ENCODE data around the gene TRA2B.

TRA2B gene

GRCh38 chr3:185884641-185885040 is 53.2 kb downstream of the TRA2B start:
- no peak overlapping the region for H3K27ac ChIP-seq
- TF ChIP-seq, protein P1, sequence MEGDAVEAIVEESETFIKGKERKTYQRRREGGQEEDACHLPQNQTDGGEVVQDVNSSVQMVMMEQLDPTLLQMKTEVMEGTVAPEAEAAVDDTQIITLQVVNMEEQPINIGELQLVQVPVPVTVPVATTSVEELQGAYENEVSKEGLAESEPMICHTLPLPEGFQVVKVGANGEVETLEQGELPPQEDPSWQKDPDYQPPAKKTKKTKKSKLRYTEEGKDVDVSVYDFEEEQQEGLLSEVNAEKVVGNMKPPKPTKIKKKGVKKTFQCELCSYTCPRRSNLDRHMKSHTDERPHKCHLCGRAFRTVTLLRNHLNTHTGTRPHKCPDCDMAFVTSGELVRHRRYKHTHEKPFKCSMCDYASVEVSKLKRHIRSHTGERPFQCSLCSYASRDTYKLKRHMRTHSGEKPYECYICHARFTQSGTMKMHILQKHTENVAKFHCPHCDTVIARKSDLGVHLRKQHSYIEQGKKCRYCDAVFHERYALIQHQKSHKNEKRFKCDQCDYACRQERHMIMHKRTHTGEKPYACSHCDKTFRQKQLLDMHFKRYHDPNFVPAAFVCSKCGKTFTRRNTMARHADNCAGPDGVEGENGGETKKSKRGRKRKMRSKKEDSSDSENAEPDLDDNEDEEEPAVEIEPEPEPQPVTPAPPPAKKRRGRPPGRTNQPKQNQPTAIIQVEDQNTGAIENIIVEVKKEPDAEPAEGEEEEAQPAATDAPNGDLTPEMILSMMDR (IDR thresholded peaks at IDR 0.05): no peak
- TF ChIP-seq ZFX (IDR thresholded peaks at IDR 0.05; ENCODE audit: borderline replicate concordance): no peak

GRCh38 chr3:185881926-185882325 is 55.9 kb downstream of the TRA2B start:
- no peak overlapping the region for H3K27ac ChIP-seq
- TF ChIP-seq, protein P1 (IDR thresholded peaks at IDR 0.05): no peak
- TF ChIP-seq ZFX (IDR thresholded peaks at IDR 0.05; ENCODE audit: borderline replicate concordance): no peak

GRCh38 chr3:185880600-185880999 is 57.2 kb downstream of the TRA2B start:
- no peak overlapping the region for H3K27ac ChIP-seq
- TF ChIP-seq, protein P1 (IDR thresholded peaks at IDR 0.05): no peak
- no peak for TF ChIP-seq ZFX (IDR thresholded peaks at IDR 0.05; ENCODE audit: borderline replicate concordance)

GRCh38 chr3:185878920-185879319 is 58.9 kb downstream of the TRA2B start:
- TF ChIP-seq, protein P1 (IDR thresholded peaks at IDR 0.05): no peak
- TF ChIP-seq ZFX (IDR thresholded peaks at IDR 0.05; ENCODE audit: borderline replicate concordance): no peak
- H3K27ac ChIP-seq: no peak overlapping the region

DNA sequence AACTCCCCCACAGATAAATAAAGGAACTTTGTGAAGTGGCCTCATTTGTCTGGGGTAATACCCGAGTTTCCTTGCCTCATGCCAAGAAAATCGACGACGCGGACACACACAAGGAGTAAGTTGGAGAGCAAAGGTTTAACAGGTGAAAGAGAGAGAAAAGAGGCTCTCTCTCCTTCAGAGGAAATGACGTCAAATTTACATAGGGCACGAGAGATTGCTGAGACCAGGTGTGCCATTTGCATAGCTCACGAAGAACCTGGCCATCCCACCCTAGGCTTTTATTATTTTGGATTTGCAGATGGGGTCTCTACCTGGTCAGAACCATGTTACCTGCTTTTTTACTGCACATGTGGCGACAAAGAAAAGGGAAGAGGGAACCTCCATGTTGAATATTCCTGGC is 63.7 kb downstream of the TRA2B start:
- TF ChIP-seq, protein P1 (IDR thresholded peaks at IDR 0.05): no peak
- no peak for TF ChIP-seq ZFX (IDR thresholded peaks at IDR 0.05; ENCODE audit: borderline replicate concordance)
- no peak overlapping the region for H3K27ac ChIP-seq

DNA sequence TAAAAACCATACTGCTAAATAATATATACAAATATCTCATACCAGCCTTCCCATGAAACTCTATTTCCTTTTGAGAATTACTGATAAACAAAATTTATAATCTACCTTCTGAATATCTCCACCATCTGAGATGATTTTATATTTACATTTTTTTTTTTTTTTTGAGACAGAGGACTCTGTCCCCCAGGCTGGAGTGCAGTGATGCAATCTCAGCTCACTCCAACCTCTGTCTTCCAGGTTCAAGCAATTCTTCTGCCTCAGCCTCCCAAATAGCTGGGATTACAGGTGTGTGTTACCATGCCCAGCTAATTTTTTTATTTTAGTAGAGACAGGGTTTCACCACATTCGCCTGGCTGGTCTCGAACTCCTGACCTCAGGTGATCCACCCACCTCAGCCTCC is 70.2 kb downstream of the TRA2B start:
- H3K27ac ChIP-seq: no peak overlapping the region
- TF ChIP-seq, protein P1 (IDR thresholded peaks at IDR 0.05): no peak
- TF ChIP-seq ZFX (IDR thresholded peaks at IDR 0.05; ENCODE audit: borderline replicate concordance): no peak

DNA sequence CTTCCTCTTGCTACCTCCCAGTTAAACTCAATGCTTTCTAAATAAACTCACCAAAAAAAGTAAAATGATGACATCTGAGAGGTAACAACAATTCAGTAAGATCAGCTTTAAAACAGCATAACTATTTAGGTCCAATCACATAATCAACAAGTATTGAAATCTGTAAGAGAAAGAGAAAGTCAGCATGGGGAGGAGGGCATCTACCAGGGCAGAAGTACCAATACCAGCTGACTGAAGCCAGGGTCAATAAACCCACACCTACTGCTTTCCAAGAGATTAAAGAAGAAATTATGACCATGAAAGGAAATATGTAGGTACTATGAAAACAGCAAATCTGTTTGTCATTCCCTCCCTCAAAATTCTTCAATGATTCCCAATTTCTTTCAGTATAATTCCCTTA is 70.8 kb downstream of the TRA2B start:
- no peak for TF ChIP-seq ZFX (IDR thresholded peaks at IDR 0.05; ENCODE audit: borderline replicate concordance)
- TF ChIP-seq, protein P1 (IDR thresholded peaks at IDR 0.05): no peak
- H3K27ac ChIP-seq: no peak overlapping the region

Measured in 22Rv1 (cell line).